H1 (cell line): ENCODE measurements around the gene IPO11. TPM values are rescaled to one million over a fixed set of nuclear protein-coding genes. Genes with fewer than 3 reads are reported as not detected.

Experiments used
- CTCF ChIA-PET: fragments of 300-600 bp; sonication (Branson Sonifier 250); formaldehyde crosslinking; loops from one replicate; lab custom pipeline; 2021; ENCODE audit not compliant: partially characterized antibody; lab: Charles Lee
- POLR2A ChIA-PET: fragments of 300-600 bp; sonication (Branson Sonifier 250); formaldehyde crosslinking; loops from one replicate; lab custom pipeline; 2021; ENCODE audit warnings: inconsistent platforms; ENCODE audit not compliant: partially characterized antibody; lab: Charles Lee
- DNase-seq, 2 experiments: peaks; one replicate each; pipeline versions ENCODE4 v3.0.0 to v3.0.0-alpha.2; 2010 to 2022; ENCODE audit warnings: low spot score in 2 of 2, low read depth in 1 of 2, mixed read lengths in 1 of 2
- FAIRE-seq: peaks from 2 replicates; lab custom pipeline; 2011; peaks lifted over from hg19 to GRCh38; lab: Jason Lieb, UNC
- H2AFZ ChIP-seq: 2 replicates; pipeline ENCODE4 v1.8.1; 2012; ENCODE audit warnings: low read length, inconsistent platforms
- H2AK5ac ChIP-seq: 2 replicates; pipeline ENCODE4 v1.6.1; 2013; ENCODE audit warnings: low read depth, low read length
- H2BK120ac ChIP-seq: replicated peaks from 2 replicates; pipeline ENCODE3; 2013; ENCODE audit warnings: low read depth, low read length, inconsistent platforms
- H2BK12ac ChIP-seq: 2 replicates; pipeline ENCODE4 v1.6.1; 2013; ENCODE audit warnings: low read depth, low read length
- H2BK15ac ChIP-seq: 2 replicates; pipeline ENCODE4 v1.6.1; 2013; ENCODE audit warnings: low read length
- H2BK20ac ChIP-seq: 2 replicates; pipeline ENCODE4 v1.6.1; 2013; ENCODE audit warnings: low read length
- H2BK5ac ChIP-seq: 2 replicates; pipeline ENCODE4 v1.6.1; 2013; ENCODE audit warnings: low read depth, low read length
- H3K14ac ChIP-seq: 2 replicates; pipeline ENCODE4 v1.6.1; 2013; ENCODE audit warnings: inconsistent platforms; ENCODE audit not compliant: insufficient read length
- H3K18ac ChIP-seq: 2 replicates; pipeline ENCODE4 v1.6.1; 2013; ENCODE audit warnings: low read length; ENCODE audit errors: extremely low read depth
- H3K23ac ChIP-seq: 2 replicates; pipeline ENCODE4 v1.6.1; 2013; ENCODE audit warnings: inconsistent platforms; ENCODE audit not compliant: insufficient read length
- H3K23me2 ChIP-seq: 2 replicates; pipeline ENCODE4 v1.6.1; 2013; ENCODE audit warnings: low read depth, low read length
- H3K27ac ChIP-seq: 2 replicates; pipeline ENCODE4 v1.6.1; 2011; ENCODE audit warnings: low read depth, low read length, inconsistent platforms
- H3K27me3 ChIP-seq, 4 experiments: replicated peaks in 1 of 4; 1 replicate in 1 of 4; 2 replicates in 3 of 4; pipeline versions ENCODE4 v1.6.1 to v1.8.1; 2011 to 2013; ENCODE audit warnings: low read length in 3 of 4, mild to moderate bottlenecking in 3 of 4, inconsistent platforms in 2 of 4, mixed read lengths in 2 of 4, moderate library complexity in 1 of 4; ENCODE audit not compliant: control insufficient read depth in 3 of 4, insufficient read depth in 3 of 4; ENCODE audit errors: extremely low read depth in 1 of 4
- H3K36me3 ChIP-seq, 4 experiments: 2 replicates each; pipeline versions ENCODE4 v1.6.1 to v1.8.1; 2011 to 2013; ENCODE audit warnings: mild to moderate bottlenecking in 4 of 4, low read length in 3 of 4, moderate library complexity in 2 of 4, control low read depth in 1 of 4, inconsistent platforms in 1 of 4; ENCODE audit not compliant: insufficient read depth in 4 of 4, control insufficient read depth in 2 of 4
- H3K4ac ChIP-seq: replicated peaks from 2 replicates; pipeline ENCODE3; 2013; ENCODE audit warnings: low read length, low read depth, mixed read lengths, inconsistent platforms; ENCODE audit not compliant: insufficient read length
- H3K4me1 ChIP-seq, 4 experiments: replicated peaks in 1 of 4; 1 replicate in 1 of 4; 2 replicates in 3 of 4; pipeline versions ENCODE4 v1.6.1 to v1.8.1; 2011 to 2013; ENCODE audit warnings: low read length in 3 of 4, inconsistent platforms in 2 of 4, mixed read lengths in 1 of 4; ENCODE audit not compliant: insufficient read depth in 4 of 4, control insufficient read depth in 3 of 4
- H3K4me2 ChIP-seq, 2 experiments: 2 replicates each; pipeline versions ENCODE4 v1.6.1 to v1.8.1; 2011 to 2013; ENCODE audit warnings: low read depth in 2 of 2, low read length in 2 of 2, control low read depth in 1 of 2, inconsistent platforms in 1 of 2, mild to moderate bottlenecking in 1 of 2; ENCODE audit not compliant: insufficient read depth in 1 of 2
- H3K4me3 ChIP-seq, 4 experiments: fragments of 200-600, 300-600 bp in 1 of 4; sonication (generic), shearing (Covaris generic), sonication (Bioruptor Twin) in 1 of 4; 2 replicates each; pipeline versions ENCODE4 v1.5.1 to v1.8.1; 2011 to 2016; ENCODE audit warnings: low read length in 4 of 4, low read depth in 3 of 4, control low read depth in 2 of 4, inconsistent platforms in 2 of 4, mild to moderate bottlenecking in 2 of 4, mixed read lengths in 1 of 4, moderate library complexity in 1 of 4; ENCODE audit not compliant: insufficient read depth in 2 of 4; ENCODE audit errors: extremely low read depth in 1 of 4
- H3K56ac ChIP-seq: replicated peaks from 2 replicates; pipeline ENCODE3; 2013; ENCODE audit warnings: low read depth, mild to moderate bottlenecking, mixed read lengths, low read length, inconsistent platforms; ENCODE audit not compliant: insufficient read length
- H3K79me1 ChIP-seq: 2 replicates; pipeline ENCODE4 v1.6.1; 2013; ENCODE audit warnings: low read depth, low read length, control low read depth
- H3K79me2 ChIP-seq, 2 experiments: 2 replicates each; pipeline versions ENCODE4 v1.6.1 to v1.8.1; 2012 to 2013; ENCODE audit warnings: low read length in 2 of 2, mild to moderate bottlenecking in 2 of 2, inconsistent platforms in 1 of 2; ENCODE audit not compliant: insufficient read depth in 2 of 2, control insufficient read depth in 1 of 2
- H3K9ac ChIP-seq, 4 experiments: replicated peaks in 1 of 4; 1 replicate in 1 of 4; 2 replicates in 3 of 4; pipeline versions ENCODE4 v1.6.1 to v1.8.1; 2011 to 2013; ENCODE audit warnings: low read depth in 3 of 4, low read length in 3 of 4, control low read depth in 2 of 4, mild to moderate bottlenecking in 2 of 4, moderate library complexity in 2 of 4, inconsistent platforms in 1 of 4; ENCODE audit errors: extremely low read depth in 1 of 4
- H3K9me3 ChIP-seq, 2 experiments: 2 replicates each; pipeline versions ENCODE4 v1.6.1 to v1.8.1; 2012 to 2013; ENCODE audit warnings: mild to moderate bottlenecking in 2 of 2, moderate library complexity in 2 of 2, control low read depth in 1 of 2, inconsistent platforms in 1 of 2, low read depth in 1 of 2, low read length in 1 of 2, mixed read lengths in 1 of 2; ENCODE audit not compliant: insufficient read depth in 2 of 2
- H4K20me1 ChIP-seq, 2 experiments: replicated peaks in 1 of 2; 2 replicates each; pipeline versions ENCODE3 to v1.8.1; 2011 to 2013; ENCODE audit warnings: inconsistent platforms in 2 of 2, low read length in 2 of 2, mild to moderate bottlenecking in 1 of 2; ENCODE audit not compliant: insufficient read depth in 2 of 2, control insufficient read depth in 1 of 2
- H4K5ac ChIP-seq: 2 replicates; pipeline ENCODE4 v1.6.1; 2013; ENCODE audit warnings: low read length, low read depth, mixed read lengths, inconsistent platforms; ENCODE audit not compliant: insufficient read length
- H4K8ac ChIP-seq: 2 replicates; pipeline ENCODE4 v1.8.0; 2013; ENCODE audit warnings: mild to moderate bottlenecking, moderate library complexity, low read length, inconsistent platforms; ENCODE audit not compliant: insufficient read depth; ENCODE audit errors: extremely low read depth
- H4K91ac ChIP-seq: replicated peaks from 2 replicates; pipeline ENCODE3; 2013; ENCODE audit warnings: low read length, mixed read lengths, inconsistent platforms; ENCODE audit not compliant: insufficient read length
- ATF2 ChIP-seq: IDR thresholded peaks from 2 replicates; pipeline ENCODE4 v1.6.1; 2012; ENCODE audit warnings: low read length, inconsistent platforms
- BCL11A ChIP-seq, 2 experiments: IDR thresholded peaks; one replicate each; pipeline ENCODE4 v1.6.1; 2011; ENCODE audit warnings: low read depth in 2 of 2, low read length in 2 of 2, mild to moderate bottlenecking in 2 of 2
- CHD2 ChIP-seq: IDR thresholded peaks from 2 replicates; pipeline ENCODE4 v1.6.1; 2012; ENCODE audit warnings: low read length, improper control_type of control experiment
- EGR1 ChIP-seq: IDR thresholded peaks from 2 replicates; pipeline ENCODE4 v1.6.1; 2011; ENCODE audit warnings: low read depth, low read length, borderline replicate concordance
- FOSL1 ChIP-seq: IDR thresholded peaks from 2 replicates; pipeline ENCODE4 v1.6.1; 2011; ENCODE audit warnings: mild to moderate bottlenecking, low read depth, low read length, moderate library complexity; ENCODE audit not compliant: insufficient read depth
- HDAC6 ChIP-seq: IDR thresholded peaks from one replicate; pipeline ENCODE4 v1.7.1; 2012; ENCODE audit warnings: low read depth, mild to moderate bottlenecking, inconsistent platforms, low read length, moderate library complexity
- KDM4A ChIP-seq: IDR thresholded peaks from one replicate; pipeline ENCODE4 v1.7.1; 2012; ENCODE audit warnings: low read depth, mild to moderate bottlenecking, moderate library complexity, low read length, inconsistent platforms; ENCODE audit not compliant: severe bottlenecking
- NANOG ChIP-seq: IDR thresholded peaks from 2 replicates; pipeline ENCODE4 v1.6.1; 2011; ENCODE audit warnings: low read length, low read depth, mild to moderate bottlenecking, inconsistent platforms; ENCODE audit not compliant: insufficient read depth, poor library complexity, severe bottlenecking
- RFX5 ChIP-seq: IDR thresholded peaks from 2 replicates; pipeline ENCODE4 v1.6.1; 2011; ENCODE audit warnings: low read depth, low read length, improper control_type of control experiment, borderline replicate concordance
- SIRT6 ChIP-seq: IDR thresholded peaks from one replicate; pipeline ENCODE4 v1.7.1; 2012; ENCODE audit warnings: low read length, inconsistent platforms
- SIX5 ChIP-seq: IDR thresholded peaks from 2 replicates; pipeline ENCODE4 v1.6.1; 2011; ENCODE audit warnings: mild to moderate bottlenecking, low read depth, low read length
- TAF1 ChIP-seq: IDR thresholded peaks from 2 replicates; pipeline ENCODE4 v1.6.1; 2011; ENCODE audit warnings: mild to moderate bottlenecking, low read depth, low read length
- TEAD4 ChIP-seq: IDR thresholded peaks from 2 replicates; pipeline ENCODE4 v1.6.1; 2012; ENCODE audit warnings: low read depth, low read length, inconsistent platforms, mixed read lengths
- ZNF274 ChIP-seq: IDR thresholded peaks from 2 replicates; pipeline ENCODE4 v1.7.0; 2012; ENCODE audit warnings: low read length, borderline replicate concordance; ENCODE audit errors: extremely low read depth
- WGBS, 2 experiments: shearing (Covaris generic) in 1 of 2; methylation state at CpG; one replicate each; pipeline versions ENCODE4 v1.1.6 to v1.1.7; 2013 to 2015; ENCODE audit warnings: low lambda C conversion rate in 2 of 2, mixed read lengths in 2 of 2, inconsistent platforms in 1 of 2, low coverage in 1 of 2, missing lambda C conversion rate in 1 of 2; ENCODE audit not compliant: insufficient replicate concordance in 2 of 2, insufficient coverage in 1 of 2, insufficient read length in 1 of 2; ENCODE audit errors: extremely low coverage in 1 of 2, missing lambda C conversion rate in 1 of 2; 5-methylcytosine and 5-hydroxymethylcytosine counted together
- polyA plus RNA-seq, 7 experiments: library from polyadenylated mRNA; depleted of rRNA in 3 of 7; stranded (reverse) in 5 of 7; unstranded in 2 of 7; fragments of >200 nt in 5 of 7; fragments of 200-250 nt in 2 of 7; gene quantifications; 1 replicate in 5 of 7; 2 replicates in 1 of 7; 4 replicates in 1 of 7; pipeline versions ENCODE4 v1.2.1 to v1.2.3, GENCODE V29; 2011 to 2013; ENCODE audit warnings: missing spikeins in 2 of 7, mixed read lengths in 2 of 7
- total RNA-seq: library from RNA; stranded (reverse); fragmentation: NEBNext Ultra II Directional; extraction: Animal tissue kit (Norgen Biotek cat#: 25700); gene quantifications from 2 replicates; pipeline ENCODE4 v1.2.1, GENCODE V29; 2021

IPO11 gene
- total and polyA plus RNA-seq, 2 of the 8 experiments (the other 6 are each of a cell fraction or from before 2014, with no cell fraction given): 23.6 to 64.4 TPM

GRCh38 chr5:62607615-62608014, 195.1 kb downstream of the IPO11 start:
- Histone ChIP-seq H3K4me3 (no peak overlapping the region), H3K4ac (no peak overlapping the region), H3K79me2 (no peaks in the 10 kb centered on the region), H2BK20ac (no peak overlapping the region), H3K14ac (no peak overlapping the region), H3K79me1 (no peaks in the 10 kb centered on the region), H3K36me3 (0 out of 8 replicates have a peak, but pooled peaks cover 0 to 2% (median 0%) of the 10 kb centered on the region in 4 experiments), H3K9me3 (no peaks in the 10 kb centered on the region), H3K4me1 (no peaks in the 10 kb centered on the region), H4K8ac (no peak overlapping the region), H3K27ac (no peak overlapping the region), H3K27me3 (no peaks in the 10 kb centered on the region), H2BK12ac (no peak overlapping the region), H2AK5ac (no peak overlapping the region), H2BK15ac (no peak overlapping the region), H4K91ac (no peak overlapping the region), H4K5ac (no peak overlapping the region), H3K18ac (no peak overlapping the region), H4K20me1 (peaks cover 0 to 3% of the 10 kb centered on the region in 2 experiments), H3K23ac (no peak overlapping the region), H3K4me2 (no peak overlapping the region), H3K56ac (no peak overlapping the region), H2BK5ac (no peak overlapping the region), H2AFZ (no peak overlapping the region), H2BK120ac (no peak overlapping the region), H3K9ac (no peak overlapping the region), H3K23me2 (no peaks in the 10 kb centered on the region)
- POLR2A ChIA-PET: no interaction called here
- no peak for DNase-seq
- 96% methylated on average over 4 of the region's 4 CpGs; no CpG with 5 or more reads in 1 of the 2 experiments for WGBS, 2 experiments
- CTCF ChIA-PET: interaction anchor here (1.0 kb wide), 1 partner anchor 29 kb away, joined by 3 read pairs; the partner anchor contains the start of gene LRRC70
- FAIRE-seq: no peak
- TF ChIP-seq BCL11A (IDR thresholded peaks at IDR 0.05; ENCODE audit: low read depth in 2 of 2, low read length in 2 of 2): no peak
- no peak for TF ChIP-seq KDM4A
- no peak for TF ChIP-seq NANOG
- TF ChIP-seq TEAD4: no peak
- no peak for TF ChIP-seq ATF2
- TF ChIP-seq ZNF274: no peak
- TF ChIP-seq CHD2: no peak
- no peak for TF ChIP-seq RFX5
- TF ChIP-seq FOSL1: no peak
- no peak for TF ChIP-seq HDAC6
- no peak for TF ChIP-seq EGR1
- no peak for TF ChIP-seq SIX5
- TF ChIP-seq TAF1: no peak
- no peak for TF ChIP-seq SIRT6
